Inferior parietal cortex (tissue), 1 donor: ENCODE measurements around the gene HMGB4.

Source experiments
- DNase-seq: peaks from one replicate; pipeline ENCODE4 v3.0.0-alpha.2; 2016; ENCODE audit errors: extremely low spot score

HMGB4 gene

DNA sequence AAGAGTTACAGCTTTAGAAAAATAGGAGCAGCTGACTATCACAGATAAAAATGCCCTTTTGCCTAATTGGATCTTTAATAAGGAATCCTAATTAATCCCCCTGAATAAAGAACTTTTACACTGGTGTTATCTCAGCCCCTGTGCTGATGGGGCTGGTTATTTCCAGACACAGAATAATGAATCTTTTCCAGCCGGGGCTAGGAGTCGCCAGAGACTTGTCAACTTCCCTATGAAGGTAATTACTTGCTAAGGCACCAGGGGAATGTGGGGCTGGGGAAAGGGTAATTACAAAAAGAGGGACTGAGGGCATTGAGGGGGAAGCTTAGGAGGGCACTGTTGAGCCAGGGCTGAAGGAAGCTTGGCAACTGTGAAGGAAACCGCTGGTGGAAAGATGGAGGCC lies 34.5 kb downstream of the HMGB4 start:
- no peak for DNase-seq

DNA sequence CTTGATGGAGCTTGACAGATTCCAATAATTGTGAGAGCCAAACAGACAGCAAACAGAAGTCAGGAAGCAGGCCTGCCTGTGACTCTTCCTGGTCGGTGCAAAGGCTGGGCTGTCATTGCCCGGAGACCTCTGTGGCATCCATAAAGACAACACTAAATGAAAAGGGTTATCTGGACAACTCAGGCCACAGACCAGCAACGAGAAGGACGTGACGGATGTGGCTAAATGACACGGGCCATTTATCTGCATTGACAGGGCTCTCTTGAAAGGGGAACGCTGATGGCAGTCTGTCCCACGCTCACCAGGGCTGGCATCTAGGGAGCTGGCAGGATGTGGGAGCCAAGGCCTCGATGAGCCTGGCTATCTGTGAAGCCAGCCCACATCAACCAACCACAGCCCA lies 35.0 kb downstream of the HMGB4 start:
- no peak for DNase-seq

DNA sequence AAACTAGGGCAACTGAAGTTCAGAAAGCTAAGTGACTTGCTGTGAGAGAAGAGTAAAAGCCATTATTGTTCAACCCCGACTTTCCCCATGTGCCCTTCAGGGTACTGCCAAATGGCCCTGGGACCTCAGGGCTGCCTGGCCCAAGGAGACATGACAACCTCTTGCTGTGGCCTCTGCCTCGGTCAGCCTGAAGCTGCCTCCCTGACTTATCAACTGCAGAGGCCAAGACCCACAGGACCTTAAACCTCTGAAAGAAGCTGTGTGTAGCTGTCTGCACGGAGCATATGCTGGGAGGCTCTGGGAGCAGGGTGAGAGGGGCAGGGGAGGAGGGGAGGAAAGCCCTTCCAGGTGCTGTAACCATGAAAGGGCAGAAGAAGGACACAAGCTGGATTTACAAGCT lies 35.9 kb downstream of the HMGB4 start:
- DNase-seq, result no peak

DNA sequence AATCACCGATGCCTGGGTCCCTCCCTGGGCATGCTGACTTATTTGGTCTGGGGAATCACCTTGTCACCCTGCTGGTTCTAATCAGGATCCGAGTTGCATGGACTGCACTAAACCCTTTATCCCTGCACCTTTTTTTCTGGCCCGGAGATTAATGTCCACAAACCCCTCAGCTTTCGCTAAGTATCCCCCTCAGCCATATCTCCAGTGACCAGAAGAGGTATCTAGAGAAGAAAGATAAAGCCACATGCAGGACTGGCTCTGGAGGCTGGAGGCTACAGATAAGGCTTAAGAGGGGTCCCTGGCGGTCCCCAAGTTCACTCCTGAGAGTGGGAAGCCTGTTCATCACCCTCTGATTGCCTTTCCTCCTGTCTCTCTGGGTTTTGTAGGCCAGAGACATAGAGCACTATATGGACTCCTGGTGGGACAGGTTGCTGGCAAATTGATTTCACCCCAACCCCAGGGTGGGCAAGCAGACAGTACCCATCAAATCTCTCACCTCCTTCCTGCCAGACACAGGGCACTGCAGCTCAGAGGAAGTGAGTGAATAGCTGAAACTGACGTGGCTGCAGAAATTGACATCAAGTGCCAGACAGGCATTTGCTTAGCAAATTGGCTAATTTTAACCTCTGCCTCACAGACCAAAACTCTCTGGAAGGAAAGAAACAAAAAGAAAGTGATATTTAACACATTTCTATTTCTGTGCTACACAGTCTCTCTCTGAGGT lies 38.8 kb downstream of the HMGB4 start:
- DNase-seq, result no peak

DNA sequence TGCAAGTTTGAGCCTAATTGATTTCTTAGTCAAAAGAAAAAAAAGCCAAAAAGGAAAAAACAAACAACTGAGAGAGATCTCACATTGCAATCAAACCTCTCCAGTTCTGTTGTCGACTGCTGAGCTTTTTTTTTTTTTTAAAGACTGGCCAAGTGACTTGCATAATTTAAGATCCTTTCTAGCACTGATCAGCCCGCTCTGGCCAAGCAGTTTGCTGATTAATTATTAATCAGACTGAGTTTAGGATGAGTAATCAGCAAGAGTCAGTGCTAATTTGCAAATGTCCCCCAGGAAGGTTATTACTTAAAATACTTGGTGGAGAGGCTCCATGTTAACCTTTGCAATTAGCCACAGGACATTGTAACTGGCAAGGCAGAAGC lies 39.3 kb downstream of the HMGB4 start:
- DNase-seq, result no peak

DNA sequence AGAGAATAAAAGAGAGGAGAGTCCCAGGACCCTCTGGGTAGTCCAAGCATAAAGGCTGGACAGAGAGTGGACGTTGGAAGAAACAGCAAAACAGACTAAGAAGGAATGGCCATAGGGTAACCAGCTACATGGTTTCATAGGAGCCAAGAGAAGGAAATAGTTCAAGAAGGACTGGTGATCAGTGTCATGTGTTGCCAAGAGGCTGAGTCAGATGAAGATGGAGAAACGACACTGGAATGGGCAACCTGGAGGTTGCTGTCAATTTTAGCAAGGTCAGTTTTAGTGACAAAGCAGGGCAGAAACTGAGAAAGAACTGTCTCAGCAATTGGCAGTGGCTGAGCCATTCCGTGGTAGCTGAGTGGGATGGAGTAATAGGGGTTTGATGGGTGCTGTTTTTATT lies 41.4 kb downstream of the HMGB4 start:
- DNase-seq, result no peak

DNA sequence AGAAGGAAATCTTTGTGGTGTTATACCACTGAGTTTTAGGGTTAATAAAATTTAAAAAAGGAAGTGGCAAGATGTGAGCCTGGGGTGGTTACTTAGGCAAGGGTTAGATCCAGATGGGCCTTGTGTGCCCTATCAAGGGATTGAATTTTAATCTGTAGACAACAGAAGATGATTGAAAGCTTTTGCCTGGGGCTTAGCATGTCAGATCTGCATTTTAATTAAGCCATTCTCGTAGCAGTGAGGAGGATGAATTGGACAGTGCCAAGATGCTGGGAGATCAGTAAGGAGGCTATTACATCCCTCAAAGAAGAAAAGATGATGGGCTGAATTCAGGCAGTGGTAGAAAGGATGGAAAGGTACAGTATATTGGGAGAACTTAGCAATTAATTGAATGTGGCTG lies 42.3 kb downstream of the HMGB4 start:
- DNase-seq, result no peak

DNA sequence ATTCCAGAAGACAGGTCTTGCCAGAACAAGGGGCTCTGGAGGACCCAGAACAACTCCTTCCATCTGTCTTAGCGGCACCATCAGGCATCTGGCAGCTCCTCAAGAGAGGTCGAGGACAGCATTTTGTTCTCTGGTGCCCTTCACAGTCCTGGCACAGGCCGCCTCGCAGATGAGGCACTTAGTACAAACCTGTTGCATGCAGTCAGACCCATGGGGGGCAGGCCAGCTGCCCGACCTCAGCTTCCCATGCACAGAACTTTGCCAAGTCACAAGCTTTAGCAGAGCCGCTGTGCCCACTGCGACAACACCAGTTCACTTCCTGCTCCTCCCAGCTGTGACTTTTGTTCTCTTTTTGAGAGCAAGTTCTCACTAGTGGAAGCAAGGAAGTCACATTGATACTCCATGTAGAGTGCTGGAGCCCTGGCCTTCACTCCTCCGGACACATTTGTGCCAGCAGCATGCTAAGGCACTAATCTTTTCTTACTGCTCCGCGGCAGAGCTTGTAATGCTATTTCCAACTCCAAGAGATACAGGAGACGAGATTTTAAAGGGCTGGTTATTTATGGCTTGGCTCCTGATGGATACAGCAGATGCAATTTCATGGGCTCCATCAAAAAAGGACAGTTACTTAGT lies 44.6 kb downstream of the HMGB4 start:
- DNase-seq, result no peak
